A549 (cell line): Measurements from ENCODE around the gene KDM4B. TPM values are rescaled to one million over a fixed set of nuclear protein-coding genes. Genes with fewer than 3 reads are reported as not detected.

Source experiments
- ATAC-seq, 2 experiments: fragments of 200-7000 bp in 1 of 2; fragments of >200 bp in 1 of 2; cut with Nextera tagmentation in 1 of 2; cut with Tn5 transposase in 1 of 2; 3 replicates each; pipeline versions ENCODE4 v1.8.0 to v1.9.1; 2018 to 2020; ENCODE audit warnings: mild to moderate bottlenecking in 1 of 2, moderate library complexity in 1 of 2
- CTCF ChIA-PET: fragments of 300-600 bp; sonication (Branson Sonifier 250); formaldehyde crosslinking; extraction: SDS; loops from one replicate; lab custom pipeline; 2021; ENCODE audit warnings: antibody characterized with exemption, inconsistent platforms; lab: Yijun Ruan, JAX
- POLR2A ChIA-PET: fragments of 350-600 bp; formaldehyde crosslinking; extraction: SDS; loops from one replicate; lab custom pipeline; 2021; ENCODE audit warnings: antibody characterized with exemption, inconsistent platforms; lab: Yijun Ruan, JAX
- DNase-seq, 2 experiments: peaks; one replicate each; pipeline versions ENCODE4 v3.0.0 to v3.0.0-alpha.2; 2011 to 2016; ENCODE audit warnings: low read depth in 1 of 2, low spot score in 1 of 2
- FAIRE-seq: peaks from 2 replicates; lab custom pipeline; 2011; peaks lifted over from hg19 to GRCh38; lab: Jason Lieb, UNC
- H3K27ac ChIP-seq, 2 experiments: fragments of >200 bp; sonication (Bioruptor Twin); formaldehyde crosslinking; 3 replicates each; pipeline ENCODE4 v1.5.1; 2016 to 2017
- H3K4me1 ChIP-seq: fragments of >200 bp; sonication (Bioruptor Twin); formaldehyde crosslinking; 3 replicates; pipeline ENCODE4 v1.6.1; 2016
- H3K4me2 ChIP-seq: fragments of >200 bp; sonication (Bioruptor Twin); formaldehyde crosslinking; 3 replicates; pipeline ENCODE4 v1.6.1; 2016
- H3K4me3 ChIP-seq: fragments of >200 bp; sonication (Bioruptor Twin); formaldehyde crosslinking; 3 replicates; pipeline ENCODE4 v1.5.1; 2016
- H3K9me3 ChIP-seq: fragments of >200 bp; sonication (Bioruptor Twin); formaldehyde crosslinking; 3 replicates; pipeline ENCODE4 v1.6.1; 2016
- BCL3 ChIP-seq: fragments of >200 bp; sonication (Bioruptor Twin); formaldehyde crosslinking; IDR thresholded peaks from 3 replicates; pipeline ENCODE4 v1.6.1; 2016
- CBX8 ChIP-seq: fragments of 200-600 bp; sonication (generic); IDR thresholded peaks from 2 replicates; pipeline ENCODE4 v1.6.1; 2016
- CEBPB ChIP-seq, 2 experiments: fragments of >200 bp in 1 of 2; sonication (Bioruptor Twin) in 1 of 2; formaldehyde crosslinking in 1 of 2; IDR thresholded peaks; 2 replicates each; pipeline ENCODE4 v1.6.1; 2012 to 2016
- CHD2 ChIP-seq: fragments of 150-350 bp; IDR thresholded peaks from 2 replicates; pipeline ENCODE4 v1.6.1; 2014; ENCODE audit warnings: low read length; ENCODE audit not compliant: partially characterized antibody
- CHD4 ChIP-seq: fragments of 200-600 bp; sonication (generic); IDR thresholded peaks from 2 replicates; pipeline ENCODE4 v1.6.1; 2016; ENCODE audit warnings: antibody characterized with exemption, mild to moderate bottlenecking, borderline replicate concordance
- CTCF ChIP-seq: fragments of >200 bp; sonication (Bioruptor Twin); formaldehyde crosslinking; IDR thresholded peaks from 3 replicates; pipeline ENCODE4 v1.5.1; 2016
- FOXS1 ChIP-seq: fragments of 250-450 bp; sonication (Bioruptor Pico); IDR thresholded peaks from 2 replicates; pipeline ENCODE4 v1.5.0; 2020; ENCODE audit warnings: mild to moderate bottlenecking, moderate library complexity
- GATA3 ChIP-seq: IDR thresholded peaks from 2 replicates; pipeline ENCODE4 v1.6.1; 2012; ENCODE audit warnings: borderline replicate concordance
- HDAC2 ChIP-seq: fragments of 200-600 bp; sonication (generic); IDR thresholded peaks from 2 replicates; pipeline ENCODE4 v1.6.1; 2016
- HOXB5 ChIP-seq: fragments of 250-450 bp; sonication (Bioruptor Pico); IDR thresholded peaks from 2 replicates; pipeline ENCODE4 v1.5.0; 2020; ENCODE audit warnings: mild to moderate bottlenecking, moderate library complexity
- JUN ChIP-seq, 2 experiments: fragments of >200 bp; sonication (Bioruptor Twin); formaldehyde crosslinking; IDR thresholded peaks; 2 replicates in 1 of 2; 3 replicates in 1 of 2; pipeline ENCODE4 v1.6.1; 2016 to 2017
- JUNB ChIP-seq: fragments of >200 bp; sonication (Bioruptor Twin); formaldehyde crosslinking; IDR thresholded peaks from 2 replicates; pipeline ENCODE4 v1.6.1; 2016
- MAFK ChIP-seq: fragments of 450-650 bp; IDR thresholded peaks from 2 replicates; pipeline ENCODE4 v1.6.1; 2014; ENCODE audit not compliant: partially characterized antibody
- MAX ChIP-seq: IDR thresholded peaks from 2 replicates; pipeline ENCODE4 v1.6.1; 2012
- NFE2L2 ChIP-seq: fragments of 150-350 bp; conservative IDR thresholded peaks from 2 replicates; pipeline ENCODE4 v1.6.1; 2014; ENCODE audit warnings: low read length
- NPAS2 ChIP-seq: fragments of 250-450 bp; sonication (Bioruptor Pico); IDR thresholded peaks from 2 replicates; pipeline ENCODE4 v1.8.0; 2022; ENCODE audit warnings: mild to moderate bottlenecking, moderate library complexity, borderline replicate concordance
- PBX3 ChIP-seq: IDR thresholded peaks from 2 replicates; pipeline ENCODE4 v1.6.1; 2012
- PHF8 ChIP-seq: fragments of 200-600 bp; sonication (generic); IDR thresholded peaks from 2 replicates; pipeline ENCODE4 v1.6.1; 2016; ENCODE audit warnings: low read depth, mild to moderate bottlenecking, antibody characterized with exemption, moderate library complexity, borderline replicate concordance
- POLR2A ChIP-seq: IDR thresholded peaks from 2 replicates; pipeline ENCODE4 v1.6.1; 2012; ENCODE audit warnings: mild to moderate bottlenecking, low read length
- RAD21 ChIP-seq, 2 experiments: fragments of >200 bp in 1 of 2; sonication (Bioruptor Twin) in 1 of 2; formaldehyde crosslinking in 1 of 2; IDR thresholded peaks in 1 of 2; conservative IDR thresholded peaks in 1 of 2; 2 replicates in 1 of 2; 3 replicates in 1 of 2; pipeline ENCODE4 v1.6.1; 2012 to 2018; ENCODE audit warnings: inconsistent platforms in 1 of 2
- RARB ChIP-seq: fragments of 250-450 bp; sonication (Bioruptor Pico); IDR thresholded peaks from 2 replicates; pipeline ENCODE4 v1.8.0; 2021; ENCODE audit warnings: mild to moderate bottlenecking, moderate library complexity
- RFX5 ChIP-seq: fragments of 450-650 bp; IDR thresholded peaks from 2 replicates; pipeline ENCODE4 v1.7.1; 2014; ENCODE audit warnings: antibody characterized with exemption, mild to moderate bottlenecking, moderate library complexity
- RNF2 ChIP-seq: fragments of 200-600 bp; sonication (generic); IDR thresholded peaks from 2 replicates; pipeline ENCODE4 v1.6.1; 2016; ENCODE audit warnings: low read depth, mild to moderate bottlenecking, antibody characterized with exemption, moderate library complexity, borderline replicate concordance
- SREBF2 ChIP-seq: fragments of 450-650 bp; IDR thresholded peaks from 2 replicates; pipeline ENCODE4 v1.6.1; 2014; ENCODE audit warnings: mild to moderate bottlenecking, moderate library complexity
- TFCP2L1 ChIP-seq: fragments of 250-450 bp; sonication (Bioruptor Pico); IDR thresholded peaks from 2 replicates; pipeline ENCODE4 v1.5.0; 2021; ENCODE audit warnings: mild to moderate bottlenecking
- TP53 ChIP-seq: fragments of 250-450 bp; sonication (Bioruptor Pico); IDR thresholded peaks from 2 replicates; pipeline ENCODE4 v1.5.0; 2021; ENCODE audit warnings: mild to moderate bottlenecking, moderate library complexity
- ZFP36 ChIP-seq: fragments of 450-650 bp; IDR thresholded peaks from 2 replicates; pipeline ENCODE4 v1.6.1; 2014; ENCODE audit warnings: borderline replicate concordance; ENCODE audit not compliant: partially characterized antibody
- ZNF302 ChIP-seq: fragments of 250-450 bp; sonication (Bioruptor Pico); IDR thresholded peaks from 2 replicates; pipeline ENCODE4 v1.9.0; 2021; ENCODE audit warnings: inconsistent platforms, mild to moderate bottlenecking, moderate library complexity
- ZSCAN20 ChIP-seq: fragments of 250-450 bp; sonication (Bioruptor Pico); IDR thresholded peaks from 2 replicates; pipeline ENCODE4 v1.8.0; 2022; ENCODE audit warnings: mild to moderate bottlenecking, moderate library complexity
- WGBS: methylation state at CpG from one replicate; pipeline ENCODE4 v1.1.6; 2017; ENCODE audit errors: missing lambda C conversion rate; 5-methylcytosine and 5-hydroxymethylcytosine counted together
- polyA plus RNA-seq, 4 experiments: library from polyadenylated mRNA; depleted of rRNA in 3 of 4; stranded (reverse); fragments of >200 nt; fragmentation: RNase III in 1 of 4; extraction: RNeasy Plus Mini Kit Qiagen cat#74134 plus additional on column Dnase treatment in 1 of 4; gene quantifications; 2 replicates in 3 of 4; 3 replicates in 1 of 4; pipeline ENCODE4 v1.2.3, GENCODE V29; 2011 to 2017

Gene KDM4B
- polyA plus RNA-seq, 2 of the 4 experiments (the other 2 are of a cell fraction), result 3.0 to 4.6 TPM

GRCh38 chr19:5133986-5134595, 165.2 kb downstream of the KDM4B start:
- no peak; a peak in 2 of 6 replicates for ATAC-seq
- Histone ChIP-seq H3K27ac (no peak overlapping the region), H3K4me1 (no peaks in the 10 kb centered on the region), H3K4me2 (no peak overlapping the region), H3K9me3 (no peaks in the 10 kb centered on the region), H3K4me3 (no peak overlapping the region)
- no peak for DNase-seq
- ChIA-PET POLR2A (no interaction called here), CTCF (interaction anchor here (1.4 kb wide), 1 partner anchor 475 kb away, joined by 5 read pairs; no protein-coding TSS in a partner anchor)
- TF ChIP-seq BCL3 (no peak), MAX (no peak), SREBF2 (no peak), JUNB (no peak), CTCF (no peak), TFCP2L1 (no peak), CEBPB (IDR thresholded peaks at IDR 0.05) (no peak), RAD21 (conservative IDR thresholded peaks at IDR 0.05 in 1 of 2, IDR thresholded peaks at IDR 0.05 in 1 of 2) (no peak), NFE2L2 (no peak), CHD4 (no peak), GATA3 (no peak), NPAS2 (no peak), PHF8 (no peak), PBX3 (no peak), RNF2 (no peak), RARB (no peak), CHD2 (no peak), HOXB5 (CRISPR knock-in tag) (no peak), RFX5 (no peak), ZFP36 (no peak)
- WGBS, result 87% methylated on average over 17 of the region's 30 CpGs
- no peak for FAIRE-seq

GRCh38 chr19:5134691-5135090, 165.8 kb downstream of the KDM4B start:
- Histone ChIP-seq H3K4me3 (no peak overlapping the region), H3K27ac (no peak overlapping the region), H3K4me2 (no peak overlapping the region), H3K4me1 (no peaks in the 10 kb centered on the region), H3K9me3 (no peaks in the 10 kb centered on the region)
- DNase-seq (no peak), FAIRE-seq (no peak), ATAC-seq (no peak)
- POLR2A ChIA-PET, result no interaction called here
- 78% methylated on average over 5 of the region's 10 CpGs for WGBS
- CTCF ChIA-PET, result interaction anchor here (1.4 kb wide), 1 partner anchor 475 kb away, joined by 5 read pairs; no protein-coding TSS in a partner anchor
- TF ChIP-seq FOXS1, result no peak
- no peak for TF ChIP-seq RARB
- TF ChIP-seq CBX8, result no peak
- TF ChIP-seq PBX3, result no peak
- no peak for TF ChIP-seq JUN (IDR thresholded peaks at IDR 0.05)
- TF ChIP-seq TP53 (CRISPR knock-in tag), result no peak
- TF ChIP-seq PHF8, result no peak
- no peak for TF ChIP-seq POLR2A
- no peak for TF ChIP-seq HDAC2
- no peak for TF ChIP-seq ZSCAN20 (CRISPR knock-in tag)
- no peak for TF ChIP-seq ZNF302
- TF ChIP-seq MAFK, result no peak
- no peak for TF ChIP-seq JUNB
